GM21528 (cell line): ENCODE data around the gene CIDEA.

ENCODE experiments used
- ATAC-seq: cut with Tn5 transposase; IDR thresholded peaks from one replicate; pipeline ENCODE4 v1.9.1; 2021; ENCODE audit warnings: mild to moderate bottlenecking, moderate library complexity; ENCODE audit not compliant: unreplicated experiment, low FRiP score

Gene CIDEA

DNA sequence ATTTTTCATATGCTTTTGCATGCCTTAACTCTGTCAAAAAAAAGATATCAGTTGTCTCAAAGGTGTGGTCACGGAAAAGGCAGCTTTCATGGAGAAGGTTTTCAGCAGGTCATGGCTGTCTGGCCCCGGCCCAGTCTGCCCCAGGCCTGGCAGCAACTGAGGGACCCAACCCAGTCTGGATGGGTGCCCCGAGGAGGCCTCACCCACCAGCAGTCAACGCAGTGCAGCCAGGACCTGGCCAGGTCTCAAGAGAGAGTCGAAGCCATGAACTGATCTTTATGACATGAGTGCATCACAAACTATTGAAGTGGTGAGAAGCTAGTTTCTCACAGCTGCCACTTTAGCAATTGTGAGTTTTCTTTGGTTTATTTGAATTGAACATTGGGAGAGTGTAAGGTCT lies 61.8 kb downstream of the CIDEA start:
- no peak for ATAC-seq

GRCh38 chr18:12317664-12318333 lies 63.6 kb downstream of the CIDEA start:
- no peak for ATAC-seq

DNA sequence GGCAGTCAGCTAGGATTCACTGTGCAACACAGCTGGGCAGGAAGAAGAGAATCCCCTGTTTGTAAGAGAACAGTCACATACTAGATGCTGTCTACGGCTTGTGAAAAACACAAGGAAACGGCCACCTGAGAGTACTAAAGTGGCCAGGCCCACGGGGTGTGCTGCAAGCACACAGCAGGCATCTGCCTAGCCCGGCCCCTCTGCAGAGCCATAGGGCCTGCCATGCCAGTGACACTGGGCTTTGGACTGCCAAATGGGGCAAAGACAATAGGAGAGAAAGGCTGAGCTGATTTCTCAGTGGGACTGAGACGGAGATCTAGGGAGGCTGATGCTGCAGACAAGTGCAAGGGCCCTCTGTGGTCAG lies 64.2 kb downstream of the CIDEA start:
- no peak for ATAC-seq

- ATAC-seq = no peak
Observed at GRCh38 chr18:12318857-12319256, 64.7 kb downstream of the CIDEA start.

DNA sequence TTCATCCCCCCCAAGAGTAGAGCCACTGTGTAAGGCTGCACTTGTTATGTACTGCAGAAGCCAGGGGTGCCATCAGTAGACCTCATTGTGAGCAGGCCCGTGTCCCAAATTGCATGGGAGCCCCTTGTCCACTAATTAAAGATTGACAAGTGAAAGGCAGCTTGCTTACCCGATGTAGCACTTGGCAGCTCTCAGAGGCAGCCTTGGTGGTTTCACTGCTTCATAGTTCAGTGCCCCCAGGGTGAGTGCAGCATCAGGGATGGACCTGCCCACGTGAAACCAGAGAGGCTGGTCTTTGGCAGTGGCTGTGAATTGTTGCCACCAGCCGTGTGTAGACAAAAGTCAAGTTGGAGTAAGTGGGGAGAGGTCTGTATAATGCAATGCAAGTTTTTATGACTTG lies 67.2 kb downstream of the CIDEA start:
- ATAC-seq = peak; percentile 65

- ATAC-seq = no peak
Observed at GRCh38 chr18:12324991-12325725, 71.0 kb downstream of the CIDEA start.

DNA sequence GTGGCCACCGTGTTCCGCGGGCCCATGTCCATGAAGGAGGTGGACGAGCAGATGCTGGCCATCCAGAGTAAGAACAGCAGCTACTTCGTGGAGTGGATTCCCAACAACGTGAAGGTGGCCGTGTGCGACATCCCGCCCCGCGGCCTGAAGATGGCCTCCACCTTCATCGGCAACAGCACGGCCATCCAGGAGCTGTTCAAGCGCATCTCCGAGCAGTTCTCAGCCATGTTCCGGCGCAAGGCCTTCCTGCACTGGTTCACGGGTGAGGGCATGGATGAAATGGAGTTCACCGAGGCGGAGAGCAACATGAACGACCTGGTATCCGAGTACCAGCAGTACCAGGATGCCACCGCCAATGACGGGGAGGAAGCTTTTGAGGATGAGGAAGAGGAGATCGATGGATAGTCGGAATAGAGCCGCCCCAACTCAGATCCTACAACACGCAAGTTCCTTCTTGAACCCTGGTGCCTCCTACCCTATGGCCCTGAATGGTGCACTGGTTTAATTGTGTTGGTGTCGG lies 71.6 kb downstream of the CIDEA start:
- ATAC-seq = no peak

GRCh38 chr18:12326711-12327460 lies 72.7 kb downstream of the CIDEA start:
- ATAC-seq = no peak
